GM21515 (cell line): Measurements from ENCODE around the gene COL27A1.

Source experiments
- ATAC-seq: cut with Tn5 transposase; IDR thresholded peaks from one replicate; pipeline ENCODE4 v1.9.1; 2021; ENCODE audit not compliant: unreplicated experiment

COL27A1 gene

DNA sequence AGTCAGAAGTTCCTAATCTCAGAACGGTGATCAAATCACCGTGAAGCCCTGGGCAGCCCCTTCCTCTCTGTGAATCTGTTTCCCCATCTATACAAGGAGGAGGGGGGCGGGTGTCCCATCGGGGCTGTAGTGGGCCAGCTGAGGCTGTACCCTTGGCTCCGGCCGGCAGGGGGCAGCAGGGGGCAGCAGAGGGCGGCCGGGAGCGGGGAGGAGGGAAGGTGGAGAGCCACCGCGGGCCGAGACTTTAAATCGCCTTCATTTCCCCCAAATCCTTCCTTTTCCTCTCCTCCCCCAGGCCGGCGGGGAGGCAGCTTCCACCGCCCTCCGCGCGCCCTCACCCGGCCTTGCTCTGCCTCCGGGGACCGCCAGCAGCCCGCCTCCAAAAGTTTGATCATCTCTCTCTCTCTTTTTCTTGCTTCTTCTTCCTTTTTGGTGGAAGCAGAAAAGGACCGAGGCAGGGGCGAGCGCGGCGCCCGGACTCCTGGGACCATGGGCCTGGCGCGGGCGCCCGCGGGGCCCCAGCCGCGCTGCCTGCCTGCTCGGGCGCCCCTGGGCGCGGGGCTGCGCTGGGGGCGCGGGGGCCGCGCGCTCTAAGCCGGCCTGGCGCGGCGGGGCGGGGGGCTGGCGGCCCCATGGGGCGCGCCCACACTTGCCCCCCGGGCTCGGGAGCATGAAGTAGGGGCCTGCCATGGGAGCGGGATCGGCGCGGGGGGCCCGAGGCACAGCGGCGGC, at the start of gene COL27A1:
COL27A1 (plus strand) TSS at position 275 of the 732 bp plus-strand sequence; CDS start at position 689, 414 bp downstream.
- peak; percentile 86 for ATAC-seq

DNA sequence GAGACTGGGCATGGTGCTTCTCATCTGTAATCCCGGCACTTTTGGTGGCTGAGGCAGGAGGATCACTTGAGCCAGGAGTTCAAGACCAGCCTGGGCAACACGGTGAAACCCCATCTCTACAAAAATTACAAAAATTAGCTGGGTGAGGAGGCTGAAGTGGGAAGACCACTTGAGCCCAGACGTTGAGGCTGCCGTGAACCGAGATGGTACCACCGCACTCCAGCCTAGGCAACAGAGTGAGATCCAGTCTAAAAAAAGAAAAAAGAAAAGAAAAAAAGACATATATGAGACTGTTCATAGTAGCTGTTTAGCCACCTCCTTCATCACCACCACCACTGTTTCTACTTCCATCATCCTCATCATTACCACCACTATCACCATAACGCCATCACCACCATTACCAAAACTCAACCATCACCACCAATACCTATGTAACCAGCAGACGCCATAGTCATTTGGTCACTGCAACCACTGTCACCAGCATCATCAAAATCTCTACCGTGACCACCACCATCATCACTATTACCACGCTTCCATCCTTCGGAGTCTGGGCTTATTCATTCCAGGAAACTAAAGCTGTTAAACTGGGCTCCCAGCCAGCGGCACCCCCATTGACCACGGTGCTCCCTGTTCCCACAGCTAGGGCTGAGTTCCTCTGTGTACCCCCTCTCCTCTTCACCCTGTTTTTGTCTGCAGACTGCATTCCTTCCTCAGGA, 47.9 kb upstream of the COL27A1 start:
- ATAC-seq: no peak

DNA sequence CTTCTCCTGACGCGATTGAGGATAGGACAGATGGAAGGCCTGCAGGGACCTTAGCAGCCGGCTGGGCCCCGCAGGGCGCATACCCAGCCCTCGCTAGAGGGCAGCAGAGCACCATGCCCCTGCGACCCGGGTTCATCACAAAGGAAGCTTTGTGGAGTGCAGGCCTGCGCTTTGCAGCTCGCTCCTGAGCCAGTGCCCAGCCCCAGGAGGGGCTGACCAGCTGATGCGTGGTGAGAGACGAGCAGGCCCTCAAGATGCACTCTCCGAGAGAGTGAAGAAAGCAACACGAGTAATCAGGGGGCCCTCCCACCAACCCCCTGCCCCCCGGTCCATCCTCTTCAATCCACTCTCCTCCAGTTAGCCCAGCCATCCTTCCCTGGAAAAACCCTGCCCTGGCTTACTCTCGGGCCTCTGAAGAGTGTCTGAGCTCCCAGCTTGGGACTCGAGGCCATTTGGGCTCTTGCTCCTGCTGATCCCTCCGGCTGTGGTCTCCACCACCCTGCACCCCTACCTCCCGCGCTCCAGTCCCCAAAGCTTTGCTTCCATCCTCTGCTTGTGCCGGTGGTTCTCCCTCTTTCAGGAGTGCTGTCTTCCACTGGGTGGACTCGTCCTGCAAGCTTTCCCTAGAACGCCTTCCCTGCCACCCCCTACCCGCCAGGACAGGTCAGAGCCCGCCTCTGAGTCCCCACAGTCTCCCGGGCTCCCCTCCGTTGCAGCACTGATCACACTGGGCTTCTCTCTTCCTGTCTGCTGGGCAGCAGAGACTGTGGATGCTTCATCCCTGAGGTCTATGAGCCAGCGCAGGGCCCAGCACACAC, 47.1 kb upstream of the COL27A1 start:
- peak; percentile 78 for ATAC-seq

DNA sequence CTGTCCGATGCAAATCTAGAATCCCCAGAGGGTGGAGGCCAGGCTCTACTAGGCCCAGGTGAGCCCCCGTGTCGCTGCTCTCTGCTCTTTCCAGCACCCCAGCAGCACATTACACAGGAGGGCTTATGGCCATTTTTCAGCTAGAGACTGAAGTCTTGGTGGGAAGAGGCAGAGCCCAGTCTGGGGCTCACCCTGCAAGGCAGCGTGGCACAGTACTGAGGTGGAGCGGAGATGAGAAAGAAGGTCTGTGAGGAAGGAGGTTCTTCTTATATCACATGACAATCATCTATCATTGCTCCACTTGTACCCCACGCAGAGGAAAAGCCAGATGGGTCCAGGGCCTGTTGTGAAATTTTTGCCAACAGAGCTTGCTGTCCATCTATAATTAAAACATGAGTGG, 46.2 kb upstream of the COL27A1 start:
- no peak for ATAC-seq

DNA sequence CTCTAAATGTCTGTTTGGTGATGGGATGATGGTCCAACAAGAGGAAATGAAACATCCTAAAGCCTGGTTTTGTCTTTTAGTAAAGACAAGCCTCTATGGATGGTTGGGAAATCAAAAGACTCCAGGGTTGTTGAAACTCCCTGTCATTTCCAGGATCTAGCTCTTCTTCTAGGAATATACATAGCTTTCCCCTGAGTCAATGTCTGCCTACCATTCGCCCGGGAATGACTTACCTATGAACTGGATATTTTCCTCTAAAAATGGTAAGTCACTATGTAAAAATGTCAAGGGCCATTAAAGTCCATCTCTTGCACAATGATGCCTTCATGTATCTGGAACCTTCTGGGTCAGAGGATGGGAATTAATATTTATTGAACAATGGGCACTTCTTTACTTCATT, 45.2 kb upstream of the COL27A1 start:
- ATAC-seq: no peak

DNA sequence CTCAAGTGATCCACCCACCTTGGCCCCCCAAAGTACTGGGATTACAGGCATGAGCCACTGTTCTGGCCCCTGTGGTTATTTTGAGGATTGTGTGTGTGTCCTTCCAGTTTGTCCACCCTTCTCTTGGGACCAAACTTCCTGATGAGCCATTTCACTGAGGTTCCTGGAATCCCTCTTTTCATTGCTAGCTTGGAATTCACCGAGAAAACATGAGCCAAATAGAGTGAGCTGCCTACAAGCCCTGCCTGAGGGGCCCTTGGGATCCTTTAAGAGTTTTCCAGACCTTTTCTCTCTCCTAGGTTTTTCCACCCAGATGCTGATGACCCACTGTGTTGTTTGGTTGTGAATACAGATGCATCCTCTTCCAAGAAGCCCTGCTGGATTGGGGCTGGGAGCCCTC, 43.0 kb upstream of the COL27A1 start:
- ATAC-seq: no peak

DNA sequence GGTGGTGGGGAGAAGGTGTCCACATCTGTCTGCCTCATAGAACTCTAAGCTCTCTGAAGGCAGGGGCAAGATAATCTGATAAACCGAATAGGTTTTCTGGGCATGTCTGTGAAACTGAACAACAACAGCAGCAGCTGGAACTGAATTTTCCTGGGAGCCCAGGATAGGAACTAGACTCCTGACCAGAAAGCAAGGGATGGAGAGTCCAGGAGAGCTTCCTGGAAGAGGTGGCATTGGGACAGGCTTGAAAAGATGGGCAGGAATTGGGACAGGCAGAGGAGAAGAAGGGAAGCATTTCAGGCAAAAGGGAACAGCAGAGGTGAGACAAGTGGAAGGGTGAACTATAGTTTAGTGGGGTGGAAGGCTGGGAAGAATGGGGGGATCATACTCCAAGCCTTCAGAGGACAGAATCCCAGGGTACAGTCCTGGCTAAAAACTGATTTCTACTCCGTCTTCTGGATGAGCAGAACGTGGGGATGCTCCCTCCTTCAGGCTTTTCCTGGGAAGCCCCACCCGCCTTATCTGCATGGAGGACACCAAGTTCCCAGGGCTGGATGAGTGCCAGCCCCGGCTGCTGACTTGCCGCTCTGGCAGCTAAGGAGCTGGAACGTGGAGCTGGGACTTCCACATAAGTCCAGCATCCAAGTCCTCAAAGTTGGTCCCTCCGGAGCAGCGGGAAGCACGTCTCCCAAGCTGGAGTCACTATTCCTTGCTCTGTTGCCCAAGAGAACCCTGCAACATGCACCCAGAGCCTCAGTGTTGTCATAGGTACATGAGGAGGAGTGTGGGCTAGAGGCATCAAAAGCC, 42.4 kb upstream of the COL27A1 start:
- ATAC-seq: no peak

DNA sequence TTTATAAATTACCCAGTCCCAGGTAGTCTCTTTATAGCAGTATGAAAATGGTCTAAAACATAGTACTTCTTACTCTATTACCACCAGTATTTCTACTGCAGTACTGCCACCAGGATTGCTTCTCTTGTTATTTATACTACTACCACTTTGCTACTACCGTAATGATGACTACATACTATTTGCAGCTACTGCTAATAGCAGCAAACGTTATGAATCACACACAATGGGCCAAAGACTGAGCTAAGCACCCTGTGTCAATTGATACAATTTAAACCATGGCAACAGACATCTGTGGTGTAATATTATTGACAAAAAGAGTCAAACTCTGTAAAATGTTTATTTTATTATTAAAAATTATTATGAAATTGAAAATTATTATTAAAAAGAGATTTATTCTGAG, 41.0 kb upstream of the COL27A1 start:
- no peak for ATAC-seq

DNA sequence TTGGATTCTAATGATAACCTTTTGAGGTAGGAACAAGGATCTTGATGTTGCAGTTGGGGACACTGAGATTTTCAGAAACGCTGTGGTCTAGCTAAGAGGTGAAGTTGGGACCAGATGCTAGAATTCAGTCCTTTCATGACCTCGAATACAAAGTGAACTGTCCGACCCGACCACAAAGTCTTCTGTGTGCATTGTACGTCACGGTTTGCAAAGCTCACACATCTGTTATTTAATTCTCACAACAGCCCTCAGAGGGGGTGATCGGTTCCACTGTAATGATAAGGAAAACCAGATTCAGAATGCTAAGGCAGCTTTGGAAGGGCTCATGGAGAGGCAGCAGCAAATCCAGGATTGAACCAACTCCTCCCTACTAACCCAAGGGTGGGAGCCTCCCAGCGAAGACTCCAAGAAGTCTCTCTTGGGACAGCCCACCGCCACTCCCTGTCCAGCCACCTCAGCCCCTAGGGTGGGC, 39.6 kb upstream of the COL27A1 start:
- ATAC-seq: no peak

DNA sequence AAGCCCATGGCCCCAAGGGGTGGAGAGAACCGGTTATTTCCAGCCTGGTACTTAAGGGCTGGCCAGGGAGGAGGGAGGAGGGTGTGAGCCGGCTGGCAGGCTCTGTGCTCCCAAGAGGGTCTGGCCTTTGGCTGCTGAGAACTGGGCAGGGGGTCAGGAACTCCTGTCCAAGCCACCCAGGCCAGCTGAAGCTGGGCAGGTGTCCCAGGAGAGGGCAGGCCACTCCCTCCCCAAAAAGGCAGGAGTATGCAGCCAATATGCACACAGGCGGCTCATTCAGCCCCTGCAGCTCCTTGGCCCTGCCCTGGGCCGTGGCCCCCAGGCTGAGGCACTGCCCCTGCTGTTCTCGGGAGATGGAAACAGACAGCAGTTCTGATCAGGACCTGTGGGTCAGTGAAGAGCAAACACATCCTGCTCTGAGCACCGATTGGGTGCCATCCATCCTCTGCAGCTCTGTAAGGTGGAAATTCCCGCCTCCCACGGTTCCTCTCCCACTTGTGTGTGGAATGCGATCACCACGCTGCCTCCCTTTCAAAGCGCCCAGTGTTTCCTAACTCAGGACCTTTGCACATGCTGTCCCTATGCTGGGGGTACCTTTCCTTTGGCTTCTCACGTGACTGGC, 39.1 kb upstream of the COL27A1 start:
- ATAC-seq: no peak

DNA sequence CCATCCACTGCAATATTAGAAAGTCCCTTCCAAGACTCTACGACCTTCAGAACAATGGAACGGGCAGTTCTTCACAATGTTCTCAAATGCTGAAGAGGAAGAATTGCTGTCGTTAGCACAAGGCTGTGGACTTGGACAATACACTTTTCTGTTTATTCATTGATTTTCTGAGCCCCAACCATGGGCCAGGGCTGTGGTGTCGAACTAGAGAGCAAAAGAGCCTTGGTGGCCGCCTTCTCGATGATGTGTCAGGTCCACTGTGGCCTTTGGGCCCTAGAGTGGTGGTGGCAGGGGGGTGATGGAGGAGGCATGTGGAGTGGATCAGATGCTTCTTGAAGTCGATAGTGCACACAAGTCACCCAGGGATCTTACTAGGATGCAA, 37.7 kb upstream of the COL27A1 start:
- no peak for ATAC-seq

DNA sequence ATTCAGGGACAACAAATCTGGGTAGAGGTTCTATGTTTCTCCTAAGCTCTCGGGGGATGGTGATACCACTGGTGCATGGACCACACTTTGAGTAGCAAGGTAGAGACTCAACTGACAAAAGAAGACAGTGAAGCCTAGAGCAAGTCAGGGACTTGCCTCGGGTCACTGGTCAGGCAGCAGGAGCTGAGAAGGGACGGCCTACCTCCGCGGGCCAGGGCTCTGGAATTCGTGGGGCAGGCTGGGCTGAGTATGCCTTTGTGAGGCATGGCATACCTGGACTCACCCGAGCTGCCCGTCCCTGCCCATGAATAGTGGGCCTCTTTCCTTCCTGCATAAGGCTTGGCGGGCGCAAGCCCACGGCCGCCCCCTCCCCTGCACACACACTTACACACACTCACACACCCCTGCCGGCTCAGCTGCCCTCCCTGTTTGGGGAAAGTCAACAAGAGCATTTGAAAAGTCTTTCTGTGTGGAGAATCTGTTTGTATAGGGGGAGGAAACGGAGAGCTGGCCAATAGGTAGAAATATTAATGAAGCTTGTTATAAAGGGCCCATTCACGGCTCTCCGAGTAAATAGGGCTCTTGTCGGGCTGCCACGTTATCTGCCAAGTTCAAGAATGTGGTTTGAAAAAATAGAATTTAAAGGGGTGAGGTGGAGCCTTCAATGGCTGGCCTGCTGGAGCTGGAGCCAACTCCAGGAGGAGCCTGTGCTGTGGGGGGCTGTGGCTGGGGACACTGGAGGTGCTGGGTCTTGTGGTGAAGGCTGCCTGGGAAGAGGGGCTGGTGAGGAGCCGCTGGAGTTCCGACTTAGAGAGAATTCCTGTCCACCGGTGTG, 37.1 kb upstream of the COL27A1 start:
- ATAC-seq: no peak

DNA sequence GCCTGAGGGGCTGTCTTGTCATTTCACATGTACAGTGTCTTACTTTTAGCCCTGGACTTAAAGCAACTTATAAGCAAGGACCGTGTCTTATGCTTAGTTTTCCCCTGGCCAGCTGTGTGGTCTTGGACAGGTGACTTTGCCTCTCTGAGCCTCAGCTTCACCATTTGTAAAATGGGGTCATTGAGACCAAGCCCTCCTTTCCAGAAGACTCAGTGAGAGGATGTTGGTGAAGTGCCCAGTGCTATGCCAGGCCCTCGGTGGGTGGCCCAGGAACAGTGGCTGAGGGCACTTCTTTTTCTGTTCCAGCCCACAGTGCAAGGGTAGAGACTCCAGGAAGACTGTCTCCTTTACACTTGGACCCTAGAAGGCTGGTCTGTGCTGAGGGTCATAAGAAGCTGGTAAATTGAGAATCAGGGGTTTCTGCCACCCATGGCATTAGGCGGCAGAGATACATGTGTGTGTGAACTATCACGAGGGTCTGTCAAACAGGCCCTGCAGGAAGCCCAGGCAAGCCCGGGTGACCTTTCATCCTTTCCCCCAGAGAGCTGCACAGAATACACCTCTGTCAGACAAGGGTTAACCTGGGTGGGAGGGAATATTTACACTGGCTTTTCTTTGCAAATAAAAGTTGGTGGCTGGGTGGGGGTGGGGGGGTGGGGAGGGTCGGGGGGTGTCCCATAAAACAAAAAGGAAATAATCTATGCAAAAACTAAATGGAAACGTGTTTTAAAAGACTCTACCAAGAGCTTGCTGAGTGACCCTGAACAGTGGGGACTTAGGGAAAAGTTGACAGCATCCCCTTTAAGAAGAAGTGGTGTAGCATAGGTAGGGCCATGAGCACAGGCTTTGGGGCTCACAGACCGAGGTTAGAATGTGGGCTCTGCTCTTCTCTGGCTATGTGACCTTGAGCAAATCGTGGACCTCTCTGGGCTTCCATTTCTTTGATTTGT, 35.8 kb upstream of the COL27A1 start:
- no peak for ATAC-seq

DNA sequence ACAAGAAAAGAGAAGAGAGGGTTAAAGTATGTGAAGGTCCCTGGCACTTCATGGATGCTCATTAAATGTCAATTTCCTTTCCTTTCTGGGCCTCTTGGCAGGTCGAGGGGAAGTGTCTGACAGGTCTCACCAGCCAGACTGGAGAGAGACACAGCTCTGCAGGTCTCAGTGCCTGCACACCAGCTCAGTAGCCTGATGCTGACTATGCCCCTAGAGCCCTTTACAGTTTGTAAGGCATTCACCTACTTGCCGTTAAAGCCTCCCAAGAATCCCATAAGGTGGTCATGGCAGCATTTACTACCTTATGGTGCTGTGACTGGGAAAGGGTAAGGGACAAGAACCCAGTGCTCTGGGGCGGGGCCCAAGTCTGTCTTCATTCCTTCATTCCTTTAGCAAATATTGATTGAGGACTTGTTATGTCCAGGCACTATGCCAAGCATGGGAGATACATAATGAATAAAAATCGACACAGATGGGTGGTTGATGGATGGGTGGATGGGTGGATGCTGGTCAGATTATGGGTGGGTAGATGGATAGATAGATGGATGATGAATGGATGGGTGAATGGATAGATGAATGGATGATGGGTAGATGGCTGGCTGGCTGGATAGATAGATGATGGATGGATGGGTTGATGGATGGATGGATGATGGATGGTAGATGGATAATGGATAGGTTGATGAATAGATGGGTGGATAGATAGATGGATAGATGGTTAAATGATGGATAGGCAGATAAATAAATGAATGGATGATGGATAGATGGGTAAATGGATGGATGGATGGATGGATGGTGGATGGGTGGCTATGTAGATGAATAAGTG, 34.9 kb upstream of the COL27A1 start:
- no peak for ATAC-seq

DNA sequence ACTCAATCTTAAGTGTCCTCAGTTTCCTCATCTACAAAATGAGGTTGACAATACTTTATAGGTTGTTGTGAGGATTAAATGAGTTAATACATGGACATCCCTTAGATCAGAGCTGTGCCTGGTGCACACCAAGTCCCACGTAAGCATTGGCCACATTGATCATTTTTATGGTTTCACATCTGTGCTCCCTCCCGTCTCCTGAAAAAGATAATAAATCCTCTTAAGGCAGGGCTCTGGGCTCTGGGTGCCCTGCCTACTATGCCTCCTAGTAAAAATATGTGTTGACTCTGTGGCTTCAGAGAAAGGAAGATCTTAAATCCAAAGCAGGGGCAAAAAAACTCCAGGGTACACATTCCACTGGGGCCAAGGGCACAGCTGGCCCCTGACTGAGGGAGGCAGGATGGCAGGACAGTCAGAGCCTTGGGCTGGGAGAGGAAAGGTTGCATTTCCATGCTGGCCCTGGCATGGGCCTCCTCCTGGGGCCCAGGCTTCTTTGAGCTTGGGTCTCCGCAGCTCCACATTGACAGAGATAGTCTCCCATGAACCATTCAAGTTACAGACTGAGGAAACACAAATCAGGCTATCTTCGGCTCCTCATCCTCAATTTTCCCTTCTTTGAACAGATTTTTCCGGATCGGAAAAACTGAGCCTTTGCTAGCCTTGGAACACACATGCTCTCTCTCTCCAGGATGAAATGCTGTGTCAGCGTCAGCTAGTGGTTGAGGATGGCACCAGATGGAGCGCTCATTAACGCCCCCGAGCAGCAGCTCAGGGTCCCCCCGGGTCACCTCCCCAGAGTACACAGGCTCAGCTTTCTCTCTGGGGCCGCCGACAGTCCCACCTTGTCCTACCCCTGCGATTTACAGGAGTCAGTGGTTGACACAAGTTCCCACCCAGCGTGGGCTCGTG, 33.9 kb upstream of the COL27A1 start:
- ATAC-seq: no peak
